ENCODE measurements around the gene LRRC15.

- TF ChIP-seq, protein P1, sequence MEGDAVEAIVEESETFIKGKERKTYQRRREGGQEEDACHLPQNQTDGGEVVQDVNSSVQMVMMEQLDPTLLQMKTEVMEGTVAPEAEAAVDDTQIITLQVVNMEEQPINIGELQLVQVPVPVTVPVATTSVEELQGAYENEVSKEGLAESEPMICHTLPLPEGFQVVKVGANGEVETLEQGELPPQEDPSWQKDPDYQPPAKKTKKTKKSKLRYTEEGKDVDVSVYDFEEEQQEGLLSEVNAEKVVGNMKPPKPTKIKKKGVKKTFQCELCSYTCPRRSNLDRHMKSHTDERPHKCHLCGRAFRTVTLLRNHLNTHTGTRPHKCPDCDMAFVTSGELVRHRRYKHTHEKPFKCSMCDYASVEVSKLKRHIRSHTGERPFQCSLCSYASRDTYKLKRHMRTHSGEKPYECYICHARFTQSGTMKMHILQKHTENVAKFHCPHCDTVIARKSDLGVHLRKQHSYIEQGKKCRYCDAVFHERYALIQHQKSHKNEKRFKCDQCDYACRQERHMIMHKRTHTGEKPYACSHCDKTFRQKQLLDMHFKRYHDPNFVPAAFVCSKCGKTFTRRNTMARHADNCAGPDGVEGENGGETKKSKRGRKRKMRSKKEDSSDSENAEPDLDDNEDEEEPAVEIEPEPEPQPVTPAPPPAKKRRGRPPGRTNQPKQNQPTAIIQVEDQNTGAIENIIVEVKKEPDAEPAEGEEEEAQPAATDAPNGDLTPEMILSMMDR (IDR thresholded peaks at IDR 0.05), result 0 out of 2 replicates have a peak, but pooled peaks have one; percentile 45
- TF ChIP-seq, protein P2, sequence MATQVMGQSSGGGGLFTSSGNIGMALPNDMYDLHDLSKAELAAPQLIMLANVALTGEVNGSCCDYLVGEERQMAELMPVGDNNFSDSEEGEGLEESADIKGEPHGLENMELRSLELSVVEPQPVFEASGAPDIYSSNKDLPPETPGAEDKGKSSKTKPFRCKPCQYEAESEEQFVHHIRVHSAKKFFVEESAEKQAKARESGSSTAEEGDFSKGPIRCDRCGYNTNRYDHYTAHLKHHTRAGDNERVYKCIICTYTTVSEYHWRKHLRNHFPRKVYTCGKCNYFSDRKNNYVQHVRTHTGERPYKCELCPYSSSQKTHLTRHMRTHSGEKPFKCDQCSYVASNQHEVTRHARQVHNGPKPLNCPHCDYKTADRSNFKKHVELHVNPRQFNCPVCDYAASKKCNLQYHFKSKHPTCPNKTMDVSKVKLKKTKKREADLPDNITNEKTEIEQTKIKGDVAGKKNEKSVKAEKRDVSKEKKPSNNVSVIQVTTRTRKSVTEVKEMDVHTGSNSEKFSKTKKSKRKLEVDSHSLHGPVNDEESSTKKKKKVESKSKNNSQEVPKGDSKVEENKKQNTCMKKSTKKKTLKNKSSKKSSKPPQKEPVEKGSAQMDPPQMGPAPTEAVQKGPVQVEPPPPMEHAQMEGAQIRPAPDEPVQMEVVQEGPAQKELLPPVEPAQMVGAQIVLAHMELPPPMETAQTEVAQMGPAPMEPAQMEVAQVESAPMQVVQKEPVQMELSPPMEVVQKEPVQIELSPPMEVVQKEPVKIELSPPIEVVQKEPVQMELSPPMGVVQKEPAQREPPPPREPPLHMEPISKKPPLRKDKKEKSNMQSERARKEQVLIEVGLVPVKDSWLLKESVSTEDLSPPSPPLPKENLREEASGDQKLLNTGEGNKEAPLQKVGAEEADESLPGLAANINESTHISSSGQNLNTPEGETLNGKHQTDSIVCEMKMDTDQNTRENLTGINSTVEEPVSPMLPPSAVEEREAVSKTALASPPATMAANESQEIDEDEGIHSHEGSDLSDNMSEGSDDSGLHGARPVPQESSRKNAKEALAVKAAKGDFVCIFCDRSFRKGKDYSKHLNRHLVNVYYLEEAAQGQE (IDR thresholded peaks at IDR 0.05; ENCODE audit: insufficient read depth in 1 of 2, low read depth in 2 of 2, low read length in 1 of 2), result no peak
- TF ChIP-seq SIN3A (IDR thresholded peaks at IDR 0.05; ENCODE audit: borderline replicate concordance, insufficient read depth, low read depth, low read length) (no peak), POLR2AphosphoS5 (IDR thresholded peaks at IDR 0.05; ENCODE audit: low read depth, low read length) (no peak)
Measured at GRCh38 chr3:194343561-194343893, 26.0 kb downstream of the LRRC15 start.
